Myocyte (in vitro differentiated cells): Measurements from ENCODE around the gene PIK3R4. TPM values are rescaled to one million over a fixed set of nuclear protein-coding genes. Genes with fewer than 3 reads are reported as not detected.

Experiments
- DNase-seq: peaks from one replicate; pipeline ENCODE4 v3.0.0-alpha.2; 2012; ENCODE audit warnings: low read depth
- total RNA-seq: library from RNA; depleted of rRNA; stranded (reverse); fragments of >200 nt; gene quantifications from 2 replicates; pipeline ENCODE4 v1.2.3, GENCODE V29; 2014

PIK3R4 gene
- total RNA-seq, 1 donor from 2014 or later, result 29.0 TPM

- DNase-seq, result no peak
These were observed 101.9 kb downstream of the PIK3R4 start for GRCh38 chr3:130644628-130645253.

DNA sequence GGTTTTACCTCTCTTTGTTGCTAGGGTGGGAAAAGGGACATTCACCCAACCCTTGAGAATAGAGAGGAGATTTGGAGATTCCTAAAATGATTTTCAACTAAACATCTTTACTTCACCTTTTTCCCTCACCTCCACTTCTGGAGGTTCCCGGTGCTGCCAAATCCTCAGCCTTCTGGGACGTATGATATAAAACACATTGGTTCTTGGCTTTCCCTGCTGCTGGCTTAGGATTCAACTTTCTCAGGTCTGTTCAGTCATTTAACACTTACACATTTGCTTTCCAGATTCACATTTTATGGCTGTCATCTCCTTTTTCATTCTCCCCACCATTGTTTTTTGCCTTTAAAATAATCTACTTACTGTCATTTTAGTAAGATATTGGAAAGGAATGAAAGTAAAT lies 106.6 kb downstream of the PIK3R4 start:
- no peak for DNase-seq

- DNase-seq, result no peak
These were observed 110.0 kb downstream of the PIK3R4 start for GRCh38 chr3:130636480-130637234.

DNA sequence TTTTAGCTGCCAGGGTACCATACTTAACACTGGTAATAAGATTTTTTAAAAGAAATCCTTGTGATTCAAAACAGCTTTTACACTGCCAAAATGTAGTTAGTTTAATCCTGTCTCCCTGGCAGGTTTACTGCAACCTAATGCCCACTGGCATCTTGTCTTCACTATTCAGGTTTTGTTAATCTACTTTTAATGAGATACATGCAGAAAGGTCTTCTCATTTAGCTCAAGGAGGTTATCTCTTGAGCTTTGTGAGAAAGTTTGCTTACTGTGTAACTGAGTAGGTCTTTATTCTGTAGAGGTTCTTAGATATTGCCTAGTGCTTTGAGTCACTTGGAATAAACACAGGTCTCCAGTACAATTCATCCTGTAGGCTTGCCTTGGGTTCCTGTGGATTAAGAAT lies 110.7 kb downstream of the PIK3R4 start:
- no peak for DNase-seq

DNA sequence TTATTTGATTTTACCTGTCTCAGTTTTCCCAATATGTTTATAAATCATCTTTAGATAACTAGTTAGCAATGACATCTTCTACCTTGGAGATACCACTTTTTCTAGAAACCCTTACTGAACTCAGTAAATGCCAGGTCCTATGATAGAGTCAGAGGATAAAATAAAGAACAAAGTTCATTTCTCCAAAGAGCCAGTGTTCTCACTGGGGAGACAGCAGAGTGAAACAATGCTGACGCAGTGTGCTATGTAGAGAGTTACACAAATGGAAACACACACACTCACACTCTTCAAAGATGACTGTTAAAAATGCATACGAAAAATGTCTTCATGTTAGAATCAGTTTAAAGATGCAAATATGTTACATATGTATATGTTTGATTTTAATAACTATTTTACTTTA lies 111.3 kb downstream of the PIK3R4 start:
- no peak for DNase-seq

Other genes starting within 250 kb of the PIK3R4 start
- 0.10 and 0.13 TPM in 2 replicates for gene COL6A6, start 229.7 kb downstream of the PIK3R4 start, total RNA-seq
- 50.0 and 55.6 TPM in 2 replicates for gene ATP2C1, start 147.3 kb upstream of the PIK3R4 start, total RNA-seq